A172 (cell line): Measurements from ENCODE around the gene MAGOH. TPM values are rescaled to one million over a fixed set of nuclear protein-coding genes. Genes with fewer than 3 reads are reported as not detected.
"Not testable (repeated sequence)": the region's sequence is repeated elsewhere in the genome, so short reads cannot be mapped to it uniquely, and the experiment has no call there.

ENCODE experiments used
- DNase-seq: peaks from one replicate; pipeline ENCODE4 v3.0.0-alpha.2; 2015; ENCODE audit warnings: low spot score
- total RNA-seq: library from RNA; depleted of rRNA; stranded (reverse); fragments of >200 nt; shearing (Covaris generic); gene quantifications from 2 replicates; pipeline ENCODE4 v1.2.3, GENCODE V29; 2014

Gene MAGOH
- total RNA-seq, 1 experiment from 2014 or later: 73.2 TPM

GRCh38 chr1:53220171-53220961, 18.0 kb downstream of the MAGOH start, which contains the start of gene CZIB:
Gene CZIB, minus strand, starts transcription at chr1:53220634. Its CDS starts 59 bp downstream, at chr1:53220575.
- peak; percentile 86 for DNase-seq

- no peak for DNase-seq
These were observed 18.6 kb downstream of the MAGOH start for GRCh38 chr1:53219711-53220110.

- no peak for DNase-seq
These were observed 20.1 kb downstream of the MAGOH start for GRCh38 chr1:53218201-53218600.

GRCh38 chr1:53214376-53214940, 23.9 kb downstream of the MAGOH start:
- no peak for DNase-seq

- DNase-seq: no peak
These were observed 27.4 kb downstream of the MAGOH start for GRCh38 chr1:53210954-53211353.

GRCh38 chr1:53210352-53210751, 28.0 kb downstream of the MAGOH start:
- no peak for DNase-seq

GRCh38 chr1:53207726-53208125, 30.6 kb downstream of the MAGOH start:
- DNase-seq: no peak

- DNase-seq: no peak
These were observed 31.5 kb downstream of the MAGOH start for GRCh38 chr1:53206735-53207379.

- not testable (repeated sequence) for DNase-seq
These were observed 32.1 kb downstream of the MAGOH start for GRCh38 chr1:53206083-53206685.

GRCh38 chr1:53205496-53205895, 32.8 kb downstream of the MAGOH start:
- DNase-seq: not testable (repeated sequence)

- no peak for DNase-seq
These were observed 34.9 kb downstream of the MAGOH start for GRCh38 chr1:53203466-53203865.

GRCh38 chr1:53198241-53198651, 40.1 kb downstream of the MAGOH start:
- no peak for DNase-seq

- peak; percentile 8 for DNase-seq
These were observed 40.8 kb downstream of the MAGOH start for GRCh38 chr1:53197291-53198200.

GRCh38 chr1:53196485-53197290, 41.6 kb downstream of the MAGOH start, which contains the start of gene CPT2:
Gene CPT2, plus strand, starts transcription at chr1:53196824. Its CDS starts 120 bp downstream, at chr1:53196944.
- peak; percentile 85 for DNase-seq

- DNase-seq: no peak
These were observed 42.3 kb downstream of the MAGOH start for GRCh38 chr1:53196017-53196484.

GRCh38 chr1:53195246-53196016, 42.9 kb downstream of the MAGOH start:
- DNase-seq: no peak

GRCh38 chr1:53190210-53190611, 48.1 kb downstream of the MAGOH start:
- no peak for DNase-seq

- no peak for DNase-seq
These were observed 49.3 kb downstream of the MAGOH start for GRCh38 chr1:53189061-53189460.

- DNase-seq: no peak
These were observed 50.2 kb downstream of the MAGOH start for GRCh38 chr1:53188099-53188498.
